ENCODE data around the gene CLCN6. TPM values are rescaled to one million over a fixed set of nuclear protein-coding genes. Genes with fewer than 3 reads are reported as not detected.
A peak's percentile ranks its signal among the peaks of the same experiment; 100 is the strongest.

Gene CLCN6
- total and polyA plus RNA-seq, 4 donors = 5.0 to 9.0 (median 6.5) TPM

DNA sequence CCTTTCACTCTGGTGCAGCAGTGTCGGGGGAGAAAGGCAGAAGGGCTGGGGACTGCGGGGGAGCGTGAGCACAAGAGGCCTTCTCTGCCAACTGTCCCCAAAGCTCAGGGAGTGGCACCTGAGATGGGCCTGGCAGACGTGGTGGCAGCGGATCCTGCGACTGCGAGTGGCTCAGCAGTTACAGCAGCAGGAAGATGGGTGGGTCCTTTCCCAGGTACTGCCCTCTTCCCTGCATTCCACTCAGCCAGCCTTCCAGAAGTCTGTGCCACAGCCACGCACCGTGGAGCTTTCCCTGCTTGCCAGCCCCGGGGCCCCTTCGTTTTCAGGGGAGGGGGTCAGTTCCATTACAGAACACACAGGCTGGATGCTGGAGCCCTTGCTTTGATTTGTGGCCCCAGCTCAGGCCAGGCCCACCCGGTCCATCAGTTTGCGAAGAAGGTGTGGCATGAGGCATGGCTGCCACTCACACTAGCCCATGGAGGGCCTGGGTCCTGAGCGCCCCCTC lies 17.4 kb upstream of the CLCN6 start:
- Histone ChIP-seq H3K27me3 (ENCODE audit: control insufficient read depth in 4 of 4, insufficient read depth in 4 of 4, low read length in 3 of 4) (no peaks in the 10 kb centered on the region), H3K4me3 (ENCODE audit: low read depth in 1 of 3, low read length in 3 of 3) (no peak overlapping the region), H3K27ac (ENCODE audit: low read depth in 1 of 2, low read length in 2 of 2) (peak overlapping the region in 1 of 2 donors; percentile 62), H3K4me1 (ENCODE audit: control insufficient read depth in 4 of 4, insufficient read depth in 4 of 4, low read length in 3 of 4) (peaks cover 0 to 31% (median 19%) of the 10 kb centered on the region in 4 donors), H3K9ac (ENCODE audit: low read depth in 1 of 2, low read length in 2 of 2) (no peak overlapping the region), H3K36me3 (ENCODE audit: control insufficient read depth in 4 of 4, insufficient read depth in 3 of 4, low read depth in 1 of 4, low read length in 3 of 4) (peaks cover under 1 to 14% (median 9%) of the 10 kb centered on the region in 4 donors), H3K9me3 (ENCODE audit: control insufficient read depth in 4 of 4, low read length in 3 of 4) (no peaks in the 10 kb centered on the region)
- WGBS = 90% methylated on average over 14 of the region's 14 CpGs
- no peak for TF ChIP-seq FOXA2 (IDR thresholded peaks at IDR 0.05)
- no peak for TF ChIP-seq TAF1 (conservative IDR thresholded peaks at IDR 0.05)
- TF ChIP-seq FOXA1 (IDR thresholded peaks at IDR 0.05) = no peak
- no peak for TF ChIP-seq SP1 (IDR thresholded peaks at IDR 0.05)
- no peak for TF ChIP-seq EGR1 (IDR thresholded peaks at IDR 0.05; ENCODE audit: low read depth in 2 of 2)
- TF ChIP-seq, protein P1, sequence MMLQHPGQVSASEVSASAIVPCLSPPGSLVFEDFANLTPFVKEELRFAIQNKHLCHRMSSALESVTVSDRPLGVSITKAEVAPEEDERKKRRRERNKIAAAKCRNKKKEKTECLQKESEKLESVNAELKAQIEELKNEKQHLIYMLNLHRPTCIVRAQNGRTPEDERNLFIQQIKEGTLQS (IDR thresholded peaks at IDR 0.05) = no peak
- no peak for TF ChIP-seq ZBTB33 (IDR thresholded peaks at IDR 0.05)
- TF ChIP-seq NR2F2 (IDR thresholded peaks at IDR 0.05) = no peak
- no peak for TF ChIP-seq GABPA (IDR thresholded peaks at IDR 0.05 in 1 of 2, conservative IDR thresholded peaks at IDR 0.05 in 1 of 2)
- no peak for TF ChIP-seq HNF4A (conservative IDR thresholded peaks at IDR 0.05)
- TF ChIP-seq YY1 (IDR thresholded peaks at IDR 0.05) = no peak
- no peak for TF ChIP-seq REST (IDR thresholded peaks at IDR 0.05)
- TF ChIP-seq JUND (IDR thresholded peaks at IDR 0.05) = no peak
- TF ChIP-seq HNF4G (IDR thresholded peaks at IDR 0.05) = no peak
- no peak for TF ChIP-seq RXRA (IDR thresholded peaks at IDR 0.05)
- no peak for TF ChIP-seq MAX (IDR thresholded peaks at IDR 0.05)
- DNase-seq (ENCODE audit: low spot score) = no peak

DNA sequence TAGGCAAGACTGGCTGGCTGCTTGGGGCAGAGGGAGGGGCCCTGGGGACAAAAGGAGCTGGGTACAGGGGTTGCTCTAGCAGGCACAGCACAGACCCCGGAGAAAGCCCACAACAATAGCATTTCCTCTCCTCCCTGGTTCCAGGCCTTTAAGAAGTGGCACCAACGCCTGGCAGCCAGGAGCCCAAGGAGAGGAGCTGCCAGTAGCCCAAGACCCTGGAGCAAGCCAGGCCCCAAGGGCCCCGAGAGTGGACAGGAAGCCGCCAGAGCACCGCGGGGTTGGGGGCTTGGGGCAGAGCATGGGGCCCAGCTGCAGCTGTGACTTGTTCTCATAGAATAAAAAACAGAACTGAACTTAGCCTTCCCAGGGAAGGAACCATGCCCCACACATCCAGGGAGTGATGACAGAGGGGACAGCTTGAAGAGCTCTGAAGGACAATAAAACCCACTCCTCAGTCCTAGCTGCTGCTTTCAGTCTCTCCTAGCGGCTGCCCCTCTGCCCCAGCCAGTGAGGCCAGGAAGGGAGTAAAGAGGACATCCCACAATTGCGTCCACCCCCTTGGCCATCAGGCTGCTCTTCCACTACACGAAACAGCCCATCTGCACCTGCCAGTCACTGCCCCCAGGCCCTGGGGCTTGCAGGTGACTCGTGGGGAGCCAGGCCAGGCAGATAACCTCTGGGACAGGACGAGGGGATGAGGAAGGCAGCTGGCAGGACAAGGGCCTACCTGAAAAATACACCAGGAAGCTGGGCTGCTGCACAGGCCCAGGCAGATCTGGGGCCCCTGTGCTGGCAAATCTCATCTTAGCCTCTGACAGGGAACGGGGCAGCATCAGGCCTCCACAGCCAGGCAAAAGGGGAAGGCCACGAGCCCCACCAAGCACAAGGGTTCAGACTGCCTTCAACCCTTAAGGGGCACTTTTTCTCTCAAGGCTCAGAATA lies 16.6 kb upstream of the CLCN6 start:
- no peak overlapping the region for H3K4me3 ChIP-seq (ENCODE audit: low read depth in 1 of 3, low read length in 3 of 3)
- no peak for DNase-seq (ENCODE audit: low spot score)
- H3K4me1 ChIP-seq (ENCODE audit: control insufficient read depth in 4 of 4, insufficient read depth in 4 of 4, low read length in 3 of 4) = peaks cover 0 to 31% (median 17%) of the 10 kb centered on the region in 4 donors
- H3K9me3 ChIP-seq (ENCODE audit: control insufficient read depth in 4 of 4, low read length in 3 of 4) = no peaks in the 10 kb centered on the region
- 84% methylated on average over 13 of the region's 13 CpGs for WGBS
- H3K27ac ChIP-seq (ENCODE audit: low read depth in 1 of 2, low read length in 2 of 2) = peak overlapping the region; percentile 62 to 65
- no peaks in the 10 kb centered on the region for H3K27me3 ChIP-seq (ENCODE audit: control insufficient read depth in 4 of 4, insufficient read depth in 4 of 4, low read length in 3 of 4)
- no peak for TF ChIP-seq FOXA2 (IDR thresholded peaks at IDR 0.05)
- TF ChIP-seq NR2F2 (IDR thresholded peaks at IDR 0.05) = no peak
- TF ChIP-seq, protein P1 (IDR thresholded peaks at IDR 0.05) = no peak
- TF ChIP-seq RXRA (IDR thresholded peaks at IDR 0.05) = no peak
- no peak for TF ChIP-seq TAF1 (conservative IDR thresholded peaks at IDR 0.05)
- TF ChIP-seq JUND (IDR thresholded peaks at IDR 0.05) = no peak
- no peak overlapping the region for H3K9ac ChIP-seq (ENCODE audit: low read depth in 1 of 2, low read length in 2 of 2)
- peaks cover 7 to 21% (median 16%) of the 10 kb centered on the region in 4 donors for H3K36me3 ChIP-seq (ENCODE audit: control insufficient read depth in 4 of 4, insufficient read depth in 3 of 4, low read depth in 1 of 4, low read length in 3 of 4)

Data from liver (tissue), 9 donors.